WTC11 (cell line): ENCODE data around the gene TSPAN32.

Experiments used
- AR ChIP-seq: fragments of 250-450 bp; sonication (Bioruptor Pico); IDR thresholded peaks from 2 replicates; pipeline ENCODE4 v1.9.0; 2021; ENCODE audit warnings: mild to moderate bottlenecking
- ATF3 ChIP-seq: sonication (generic); formaldehyde crosslinking; conservative IDR thresholded peaks from 2 replicates; pipeline ENCODE4 v1.8.1; 2022; ENCODE audit warnings: mild to moderate bottlenecking, missing genetic modification reagents
- JUN ChIP-seq: sonication (generic); formaldehyde crosslinking; IDR thresholded peaks from 2 replicates; pipeline ENCODE4 v1.8.0; 2023; ENCODE audit warnings: mild to moderate bottlenecking, missing genetic modification reagents
- NR2C2 ChIP-seq: sonication (generic); formaldehyde crosslinking; IDR thresholded peaks from 2 replicates; pipeline ENCODE4 v1.8.0; 2022; ENCODE audit warnings: mild to moderate bottlenecking, missing genetic modification reagents
- SP1 ChIP-seq: sonication (generic); formaldehyde crosslinking; conservative IDR thresholded peaks from 2 replicates; pipeline ENCODE4 v1.8.1; 2022; ENCODE audit warnings: missing genetic modification reagents
- TEAD4 ChIP-seq: sonication (generic); formaldehyde crosslinking; IDR thresholded peaks from 2 replicates; pipeline ENCODE4 v1.8.0; 2022; ENCODE audit warnings: mild to moderate bottlenecking, missing genetic modification reagents
- ZBTB43 ChIP-seq: sonication (generic); formaldehyde crosslinking; IDR thresholded peaks from 2 replicates; pipeline ENCODE4 v1.8.1; 2023; ENCODE audit warnings: mild to moderate bottlenecking, missing genetic modification reagents
- ZNF232 ChIP-seq: sonication (generic); formaldehyde crosslinking; IDR thresholded peaks from 2 replicates; pipeline ENCODE4 v1.8.0; 2022; ENCODE audit warnings: mild to moderate bottlenecking, missing genetic modification reagents
- TF ChIP-seq, protein P1 (sequence below): fragments of 200-600 bp; IDR thresholded peaks from 2 replicates; pipeline ENCODE4 v1.8.0; 2022; ENCODE audit warnings: antibody characterized with exemption
- TF ChIP-seq, protein P2 (sequence below): fragments of 250-450 bp; sonication (Bioruptor Pico); IDR thresholded peaks from 2 replicates; pipeline ENCODE4 v2.1.2; 2022; ENCODE audit warnings: mild to moderate bottlenecking, moderate library complexity

- TF ChIP-seq, protein P1, sequence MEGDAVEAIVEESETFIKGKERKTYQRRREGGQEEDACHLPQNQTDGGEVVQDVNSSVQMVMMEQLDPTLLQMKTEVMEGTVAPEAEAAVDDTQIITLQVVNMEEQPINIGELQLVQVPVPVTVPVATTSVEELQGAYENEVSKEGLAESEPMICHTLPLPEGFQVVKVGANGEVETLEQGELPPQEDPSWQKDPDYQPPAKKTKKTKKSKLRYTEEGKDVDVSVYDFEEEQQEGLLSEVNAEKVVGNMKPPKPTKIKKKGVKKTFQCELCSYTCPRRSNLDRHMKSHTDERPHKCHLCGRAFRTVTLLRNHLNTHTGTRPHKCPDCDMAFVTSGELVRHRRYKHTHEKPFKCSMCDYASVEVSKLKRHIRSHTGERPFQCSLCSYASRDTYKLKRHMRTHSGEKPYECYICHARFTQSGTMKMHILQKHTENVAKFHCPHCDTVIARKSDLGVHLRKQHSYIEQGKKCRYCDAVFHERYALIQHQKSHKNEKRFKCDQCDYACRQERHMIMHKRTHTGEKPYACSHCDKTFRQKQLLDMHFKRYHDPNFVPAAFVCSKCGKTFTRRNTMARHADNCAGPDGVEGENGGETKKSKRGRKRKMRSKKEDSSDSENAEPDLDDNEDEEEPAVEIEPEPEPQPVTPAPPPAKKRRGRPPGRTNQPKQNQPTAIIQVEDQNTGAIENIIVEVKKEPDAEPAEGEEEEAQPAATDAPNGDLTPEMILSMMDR = no peak
- TF ChIP-seq, protein P2, sequence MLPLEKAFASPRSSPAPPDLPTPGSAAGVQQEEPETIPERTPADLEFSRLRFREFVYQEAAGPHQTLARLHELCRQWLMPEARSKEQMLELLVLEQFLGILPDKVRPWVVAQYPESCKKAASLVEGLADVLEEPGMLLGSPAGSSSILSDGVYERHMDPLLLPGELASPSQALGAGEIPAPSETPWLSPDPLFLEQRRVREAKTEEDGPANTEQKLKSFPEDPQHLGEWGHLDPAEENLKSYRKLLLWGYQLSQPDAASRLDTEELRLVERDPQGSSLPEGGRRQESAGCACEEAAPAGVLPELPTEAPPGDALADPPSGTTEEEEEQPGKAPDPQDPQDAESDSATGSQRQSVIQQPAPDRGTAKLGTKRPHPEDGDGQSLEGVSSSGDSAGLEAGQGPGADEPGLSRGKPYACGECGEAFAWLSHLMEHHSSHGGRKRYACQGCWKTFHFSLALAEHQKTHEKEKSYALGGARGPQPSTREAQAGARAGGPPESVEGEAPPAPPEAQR = no peak
- no peak for TF ChIP-seq TEAD4 (CRISPR knock-in tag)
- no peak for TF ChIP-seq JUN (CRISPR knock-in tag)
- TF ChIP-seq NR2C2 = no peak
- TF ChIP-seq AR (CRISPR knock-in tag) = no peak
- no peak for TF ChIP-seq ZBTB43
- no peak for TF ChIP-seq ZNF232 (CRISPR knock-in tag)
- TF ChIP-seq ATF3 = no peak
- TF ChIP-seq SP1 (CRISPR knock-in tag) = no peak
Measured at GRCh38 chr11:2267851-2268728, 33.7 kb upstream of the TSPAN32 start.
